Muscle layer of duodenum (tissue), 2 donors: ENCODE results near the gene PPP1R9A.

Source experiments
- H3K27ac ChIP-seq: one replicate; pipeline ENCODE4 v1.7.0; 2013; ENCODE audit warnings: mild to moderate bottlenecking, low read length
- H3K27me3 ChIP-seq: one replicate; pipeline ENCODE4 v1.7.0; 2013; ENCODE audit warnings: low read depth, mild to moderate bottlenecking, control low read depth, low read length
- H3K36me3 ChIP-seq, 2 donors: one replicate each; pipeline ENCODE4 v1.7.0; 2013; ENCODE audit warnings: low read length in 2 of 2, control low read depth in 1 of 2, mild to moderate bottlenecking in 1 of 2; ENCODE audit not compliant: insufficient read depth in 2 of 2, control insufficient read depth in 1 of 2
- H3K4me1 ChIP-seq, 2 donors: one replicate each; pipeline ENCODE4 v1.7.0; 2013; ENCODE audit warnings: low read length in 2 of 2, mild to moderate bottlenecking in 2 of 2, control low read depth in 1 of 2, moderate library complexity in 1 of 2; ENCODE audit not compliant: insufficient read depth in 2 of 2, control insufficient read depth in 1 of 2
- H3K4me3 ChIP-seq, 2 donors: one replicate each; pipeline ENCODE4 v1.7.0; 2013; ENCODE audit warnings: low read length in 2 of 2, low read depth in 1 of 2, mild to moderate bottlenecking in 1 of 2
- H3K9me3 ChIP-seq, 2 donors: one replicate each; pipeline ENCODE4 v1.7.0; 2013; ENCODE audit warnings: low read length in 2 of 2, control low read depth in 1 of 2, mild to moderate bottlenecking in 1 of 2; ENCODE audit not compliant: control insufficient read depth in 1 of 2
- donor health status: healthy.

PPP1R9A gene

GRCh38 chr7:95157381-95157780 is 250.0 kb downstream of the PPP1R9A start:
- no peak overlapping the region for H3K27ac ChIP-seq
- no peaks in the 10 kb centered on the region for H3K27me3 ChIP-seq
- no peaks in the 10 kb centered on the region for H3K36me3 ChIP-seq
- no peaks in the 10 kb centered on the region for H3K9me3 ChIP-seq
- H3K4me3 ChIP-seq, result no peak overlapping the region
- no peaks in the 10 kb centered on the region for H3K4me1 ChIP-seq

DNA sequence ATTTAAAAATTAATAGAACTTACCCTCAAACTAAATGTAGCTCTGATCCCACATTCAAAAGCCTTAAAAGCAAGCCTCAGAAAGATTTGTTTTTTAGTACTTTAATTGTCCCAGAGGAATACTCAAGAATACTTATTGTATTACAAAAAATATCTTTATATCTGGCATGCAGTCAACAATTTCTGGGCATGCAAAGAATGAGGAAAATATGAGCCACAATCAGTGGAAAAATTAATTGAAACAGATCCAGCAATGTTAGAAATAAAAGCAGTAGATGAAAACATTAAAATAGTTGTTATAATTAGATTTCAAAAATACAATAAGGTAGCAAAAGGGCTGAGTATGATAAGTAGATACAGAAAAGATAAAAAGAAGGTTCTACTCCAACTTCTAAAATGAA is 262.3 kb downstream of the PPP1R9A start:
- Histone ChIP-seq H3K4me1 (no peaks in the 10 kb centered on the region), H3K36me3 (peaks cover 0 to 4% of the 10 kb centered on the region in 2 donors), H3K9me3 (no peaks in the 10 kb centered on the region), H3K27ac (no peak overlapping the region), H3K4me3 (no peak overlapping the region), H3K27me3 (no peaks in the 10 kb centered on the region)

GRCh38 chr7:95172420-95172819 is 265.0 kb downstream of the PPP1R9A start:
- Histone ChIP-seq H3K4me1 (no peaks in the 10 kb centered on the region), H3K9me3 (no peaks in the 10 kb centered on the region), H3K27ac (no peak overlapping the region), H3K4me3 (no peak overlapping the region), H3K36me3 (no peaks in the 10 kb centered on the region), H3K27me3 (no peaks in the 10 kb centered on the region)

- Histone ChIP-seq H3K4me1 (no peaks in the 10 kb centered on the region), H3K36me3 (no peaks in the 10 kb centered on the region), H3K9me3 (peaks cover 0 to 3% of the 10 kb centered on the region in 2 donors), H3K4me3 (no peak overlapping the region), H3K27ac (no peak overlapping the region), H3K27me3 (no peaks in the 10 kb centered on the region)
These were observed 283.1 kb downstream of the PPP1R9A start for GRCh38 chr7:95190515-95190914.

DNA sequence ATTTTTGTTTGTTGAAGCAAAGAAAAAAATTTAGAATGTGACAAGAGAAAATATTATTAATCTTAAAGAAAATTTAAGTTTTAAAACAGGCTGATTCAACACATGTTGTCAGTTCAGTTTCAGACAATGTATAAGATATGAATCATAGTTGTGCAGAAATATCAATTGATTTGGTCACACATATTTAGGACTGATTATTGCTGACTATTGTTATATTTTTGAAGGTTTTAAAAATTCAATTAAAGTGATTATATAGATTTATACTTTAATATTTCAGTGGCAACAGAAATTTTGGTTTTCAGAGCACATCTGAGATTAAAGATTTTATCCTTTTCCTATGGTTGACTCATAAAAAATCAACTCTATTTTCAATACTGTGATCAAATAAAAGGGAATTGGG is 284.4 kb downstream of the PPP1R9A start:
- Histone ChIP-seq H3K4me1 (no peaks in the 10 kb centered on the region), H3K27ac (no peak overlapping the region), H3K27me3 (no peaks in the 10 kb centered on the region), H3K9me3 (peaks cover 0 to 3% of the 10 kb centered on the region in 2 donors), H3K4me3 (no peak overlapping the region), H3K36me3 (no peaks in the 10 kb centered on the region)

GRCh38 chr7:95198863-95199262 is 291.5 kb downstream of the PPP1R9A start:
- Histone ChIP-seq H3K4me1 (no peaks in the 10 kb centered on the region), H3K27ac (no peak overlapping the region), H3K27me3 (no peaks in the 10 kb centered on the region), H3K9me3 (no peaks in the 10 kb centered on the region), H3K4me3 (no peak overlapping the region), H3K36me3 (no peaks in the 10 kb centered on the region)

DNA sequence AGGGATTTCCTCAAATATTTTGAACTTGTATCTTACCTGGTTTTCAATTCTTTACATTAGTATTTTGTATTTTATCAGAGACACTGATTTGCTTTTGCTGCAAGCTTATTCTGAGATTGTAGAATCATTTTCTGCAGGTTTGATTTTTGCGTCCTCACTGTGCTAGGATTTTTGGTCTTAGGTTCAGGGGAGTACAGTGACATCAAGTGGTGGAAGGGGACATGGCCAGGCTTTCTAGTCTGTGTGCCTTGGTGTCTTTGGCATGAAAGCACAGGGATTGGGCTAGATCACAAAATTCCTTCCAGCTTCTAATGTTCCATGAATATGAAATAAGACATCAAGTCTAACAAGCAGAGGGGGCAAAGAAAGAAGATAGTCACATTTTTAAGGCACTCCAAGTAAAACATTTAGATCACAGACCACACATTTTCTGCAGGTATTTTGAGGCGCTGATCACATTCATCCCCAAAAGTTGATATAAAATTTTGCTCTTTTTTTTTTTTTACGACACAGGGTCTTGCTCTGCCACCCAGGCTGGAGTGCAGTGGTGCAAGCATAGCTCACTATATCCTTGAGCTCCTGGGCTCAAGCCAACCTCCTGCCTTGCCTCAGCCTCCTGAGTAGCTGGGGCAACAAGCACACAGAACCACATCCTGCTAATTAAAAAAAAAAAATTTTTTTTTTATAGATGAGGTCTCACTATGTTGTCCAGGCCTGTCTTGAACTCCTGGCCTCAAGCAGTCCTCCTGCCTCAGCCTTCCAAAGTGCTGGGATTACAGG is 292.6 kb downstream of the PPP1R9A start:
- Histone ChIP-seq H3K36me3 (no peaks in the 10 kb centered on the region), H3K27ac (no peak overlapping the region), H3K4me3 (no peak overlapping the region)

GRCh38 chr7:95200741-95201140 is 293.3 kb downstream of the PPP1R9A start:
- no peak overlapping the region for H3K27ac ChIP-seq
- no peaks in the 10 kb centered on the region for H3K36me3 ChIP-seq
- H3K4me3 ChIP-seq, result no peak overlapping the region
- H3K27me3 ChIP-seq, result no peaks in the 10 kb centered on the region
- no peaks in the 10 kb centered on the region for H3K4me1 ChIP-seq
- H3K9me3 ChIP-seq, result no peaks in the 10 kb centered on the region

More for the DNA sequence above, 292.6 kb downstream of the PPP1R9A start:
- no peaks in the 10 kb centered on the region for H3K9me3 ChIP-seq
- H3K27me3 ChIP-seq, result no peaks in the 10 kb centered on the region
- H3K4me1 ChIP-seq, result no peaks in the 10 kb centered on the region

- no peaks in the 10 kb centered on the region for H3K9me3 ChIP-seq
- H3K27me3 ChIP-seq, result no peaks in the 10 kb centered on the region
- H3K27ac ChIP-seq, result no peak overlapping the region
- H3K4me1 ChIP-seq, result no peaks in the 10 kb centered on the region
- no peak overlapping the region for H3K4me3 ChIP-seq
- no peaks in the 10 kb centered on the region for H3K36me3 ChIP-seq
These were observed 294.3 kb downstream of the PPP1R9A start for GRCh38 chr7:95201727-95202126.

GRCh38 chr7:95204618-95205017 is 297.2 kb downstream of the PPP1R9A start:
- H3K9me3 ChIP-seq, result no peaks in the 10 kb centered on the region

DNA sequence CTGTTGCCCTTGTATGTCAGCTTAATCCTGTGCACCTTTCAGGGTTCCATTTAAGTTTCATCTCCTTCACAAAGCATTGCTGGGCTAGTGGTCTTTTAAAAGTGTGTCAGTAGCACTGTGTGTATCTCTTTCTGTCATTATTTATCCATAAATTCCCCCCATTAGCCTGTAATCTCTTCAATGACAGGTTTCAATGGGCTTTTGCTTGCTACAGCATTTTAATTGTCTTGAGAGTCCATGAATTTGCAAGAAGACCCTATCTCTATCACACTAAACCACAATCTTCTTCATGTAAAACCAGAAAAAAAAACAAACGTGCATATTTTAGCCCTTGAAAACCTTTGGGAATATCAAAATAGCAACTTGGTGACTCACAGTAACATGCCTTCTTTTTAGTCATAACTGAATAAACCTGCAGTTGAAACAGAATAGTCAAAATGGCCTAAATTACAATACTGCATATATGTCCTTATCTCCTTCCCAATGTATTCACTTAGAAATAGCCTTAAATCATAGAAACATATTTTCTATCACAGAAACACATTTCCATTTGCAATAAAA is 298.4 kb downstream of the PPP1R9A start:
- no peaks in the 10 kb centered on the region for H3K27me3 ChIP-seq
- H3K27ac ChIP-seq, result no peak overlapping the region
- no peaks in the 10 kb centered on the region for H3K36me3 ChIP-seq
- no peaks in the 10 kb centered on the region for H3K9me3 ChIP-seq
- no peak overlapping the region for H3K4me3 ChIP-seq
- no peaks in the 10 kb centered on the region for H3K4me1 ChIP-seq

More at GRCh38 chr7:95204618-95205017, 297.2 kb downstream of the PPP1R9A start:
- Histone ChIP-seq H3K36me3 (no peaks in the 10 kb centered on the region), H3K27ac (no peak overlapping the region), H3K4me1 (no peaks in the 10 kb centered on the region), H3K4me3 (no peak overlapping the region), H3K27me3 (no peaks in the 10 kb centered on the region)

- no peaks in the 10 kb centered on the region for H3K27me3 ChIP-seq
- H3K4me1 ChIP-seq, result no peaks in the 10 kb centered on the region
- no peaks in the 10 kb centered on the region for H3K9me3 ChIP-seq
These were observed 301.9 kb downstream of the PPP1R9A start for GRCh38 chr7:95209276-95209675.

More at GRCh38 chr7:95209276-95209675, 301.9 kb downstream of the PPP1R9A start:
- no peaks in the 10 kb centered on the region for H3K36me3 ChIP-seq
- H3K4me3 ChIP-seq, result no peak overlapping the region
- no peak overlapping the region for H3K27ac ChIP-seq
